H1 (cell line): ENCODE measurements around the gene SPOCK1. TPM values are rescaled to one million over a fixed set of nuclear protein-coding genes. Genes with fewer than 3 reads are reported as not detected.
A peak's percentile ranks its signal among the peaks of the same experiment; 100 is the strongest.

Source experiments
- CTCF ChIA-PET: fragments of 300-600 bp; sonication (Branson Sonifier 250); formaldehyde crosslinking; loops from one replicate; lab custom pipeline; 2021; ENCODE audit not compliant: partially characterized antibody; lab: Charles Lee
- POLR2A ChIA-PET: fragments of 300-600 bp; sonication (Branson Sonifier 250); formaldehyde crosslinking; loops from one replicate; lab custom pipeline; 2021; ENCODE audit warnings: inconsistent platforms; ENCODE audit not compliant: partially characterized antibody; lab: Charles Lee
- DNase-seq, 2 experiments: peaks; one replicate each; pipeline versions ENCODE4 v3.0.0 to v3.0.0-alpha.2; 2010 to 2022; ENCODE audit warnings: low spot score in 2 of 2, low read depth in 1 of 2, mixed read lengths in 1 of 2
- FAIRE-seq: peaks from 2 replicates; lab custom pipeline; 2011; peaks lifted over from hg19 to GRCh38; lab: Jason Lieb, UNC
- H2AFZ ChIP-seq: 2 replicates; pipeline ENCODE4 v1.8.1; 2012; ENCODE audit warnings: low read length, inconsistent platforms
- H2AK5ac ChIP-seq: 2 replicates; pipeline ENCODE4 v1.6.1; 2013; ENCODE audit warnings: low read depth, low read length
- H2BK120ac ChIP-seq: replicated peaks from 2 replicates; pipeline ENCODE3; 2013; ENCODE audit warnings: low read depth, low read length, inconsistent platforms
- H2BK12ac ChIP-seq: 2 replicates; pipeline ENCODE4 v1.6.1; 2013; ENCODE audit warnings: low read depth, low read length
- H2BK15ac ChIP-seq: 2 replicates; pipeline ENCODE4 v1.6.1; 2013; ENCODE audit warnings: low read length
- H2BK20ac ChIP-seq: 2 replicates; pipeline ENCODE4 v1.6.1; 2013; ENCODE audit warnings: low read length
- H2BK5ac ChIP-seq: 2 replicates; pipeline ENCODE4 v1.6.1; 2013; ENCODE audit warnings: low read depth, low read length
- H3K14ac ChIP-seq: 2 replicates; pipeline ENCODE4 v1.6.1; 2013; ENCODE audit warnings: inconsistent platforms; ENCODE audit not compliant: insufficient read length
- H3K18ac ChIP-seq: 2 replicates; pipeline ENCODE4 v1.6.1; 2013; ENCODE audit warnings: low read length; ENCODE audit errors: extremely low read depth
- H3K23ac ChIP-seq: 2 replicates; pipeline ENCODE4 v1.6.1; 2013; ENCODE audit warnings: inconsistent platforms; ENCODE audit not compliant: insufficient read length
- H3K23me2 ChIP-seq: 2 replicates; pipeline ENCODE4 v1.6.1; 2013; ENCODE audit warnings: low read depth, low read length
- H3K27ac ChIP-seq: 2 replicates; pipeline ENCODE4 v1.6.1; 2011; ENCODE audit warnings: low read depth, low read length, inconsistent platforms
- H3K27me3 ChIP-seq, 4 experiments: replicated peaks in 1 of 4; 1 replicate in 1 of 4; 2 replicates in 3 of 4; pipeline versions ENCODE4 v1.6.1 to v1.8.1; 2011 to 2013; ENCODE audit warnings: low read length in 3 of 4, mild to moderate bottlenecking in 3 of 4, inconsistent platforms in 2 of 4, mixed read lengths in 2 of 4, moderate library complexity in 1 of 4; ENCODE audit not compliant: control insufficient read depth in 3 of 4, insufficient read depth in 3 of 4; ENCODE audit errors: extremely low read depth in 1 of 4
- H3K36me3 ChIP-seq, 4 experiments: 2 replicates each; pipeline versions ENCODE4 v1.6.1 to v1.8.1; 2011 to 2013; ENCODE audit warnings: mild to moderate bottlenecking in 4 of 4, low read length in 3 of 4, moderate library complexity in 2 of 4, control low read depth in 1 of 4, inconsistent platforms in 1 of 4; ENCODE audit not compliant: insufficient read depth in 4 of 4, control insufficient read depth in 2 of 4
- H3K4ac ChIP-seq: replicated peaks from 2 replicates; pipeline ENCODE3; 2013; ENCODE audit warnings: low read length, low read depth, mixed read lengths, inconsistent platforms; ENCODE audit not compliant: insufficient read length
- H3K4me1 ChIP-seq, 4 experiments: replicated peaks in 1 of 4; 1 replicate in 1 of 4; 2 replicates in 3 of 4; pipeline versions ENCODE4 v1.6.1 to v1.8.1; 2011 to 2013; ENCODE audit warnings: low read length in 3 of 4, inconsistent platforms in 2 of 4, mixed read lengths in 1 of 4; ENCODE audit not compliant: insufficient read depth in 4 of 4, control insufficient read depth in 3 of 4
- H3K4me2 ChIP-seq, 2 experiments: 2 replicates each; pipeline versions ENCODE4 v1.6.1 to v1.8.1; 2011 to 2013; ENCODE audit warnings: low read depth in 2 of 2, low read length in 2 of 2, control low read depth in 1 of 2, inconsistent platforms in 1 of 2, mild to moderate bottlenecking in 1 of 2; ENCODE audit not compliant: insufficient read depth in 1 of 2
- H3K4me3 ChIP-seq, 4 experiments: fragments of 200-600, 300-600 bp in 1 of 4; sonication (generic), shearing (Covaris generic), sonication (Bioruptor Twin) in 1 of 4; 2 replicates each; pipeline versions ENCODE4 v1.5.1 to v1.8.1; 2011 to 2016; ENCODE audit warnings: low read length in 4 of 4, low read depth in 3 of 4, control low read depth in 2 of 4, inconsistent platforms in 2 of 4, mild to moderate bottlenecking in 2 of 4, mixed read lengths in 1 of 4, moderate library complexity in 1 of 4; ENCODE audit not compliant: insufficient read depth in 2 of 4; ENCODE audit errors: extremely low read depth in 1 of 4
- H3K56ac ChIP-seq: replicated peaks from 2 replicates; pipeline ENCODE3; 2013; ENCODE audit warnings: low read depth, mild to moderate bottlenecking, mixed read lengths, low read length, inconsistent platforms; ENCODE audit not compliant: insufficient read length
- H3K79me1 ChIP-seq: 2 replicates; pipeline ENCODE4 v1.6.1; 2013; ENCODE audit warnings: low read depth, low read length, control low read depth
- H3K79me2 ChIP-seq, 2 experiments: 2 replicates each; pipeline versions ENCODE4 v1.6.1 to v1.8.1; 2012 to 2013; ENCODE audit warnings: low read length in 2 of 2, mild to moderate bottlenecking in 2 of 2, inconsistent platforms in 1 of 2; ENCODE audit not compliant: insufficient read depth in 2 of 2, control insufficient read depth in 1 of 2
- H3K9ac ChIP-seq, 4 experiments: replicated peaks in 1 of 4; 1 replicate in 1 of 4; 2 replicates in 3 of 4; pipeline versions ENCODE4 v1.6.1 to v1.8.1; 2011 to 2013; ENCODE audit warnings: low read depth in 3 of 4, low read length in 3 of 4, control low read depth in 2 of 4, mild to moderate bottlenecking in 2 of 4, moderate library complexity in 2 of 4, inconsistent platforms in 1 of 4; ENCODE audit errors: extremely low read depth in 1 of 4
- H3K9me3 ChIP-seq, 2 experiments: 2 replicates each; pipeline versions ENCODE4 v1.6.1 to v1.8.1; 2012 to 2013; ENCODE audit warnings: mild to moderate bottlenecking in 2 of 2, moderate library complexity in 2 of 2, control low read depth in 1 of 2, inconsistent platforms in 1 of 2, low read depth in 1 of 2, low read length in 1 of 2, mixed read lengths in 1 of 2; ENCODE audit not compliant: insufficient read depth in 2 of 2
- H4K20me1 ChIP-seq, 2 experiments: replicated peaks in 1 of 2; 2 replicates each; pipeline versions ENCODE3 to v1.8.1; 2011 to 2013; ENCODE audit warnings: inconsistent platforms in 2 of 2, low read length in 2 of 2, mild to moderate bottlenecking in 1 of 2; ENCODE audit not compliant: insufficient read depth in 2 of 2, control insufficient read depth in 1 of 2
- H4K5ac ChIP-seq: 2 replicates; pipeline ENCODE4 v1.6.1; 2013; ENCODE audit warnings: low read length, low read depth, mixed read lengths, inconsistent platforms; ENCODE audit not compliant: insufficient read length
- H4K8ac ChIP-seq: 2 replicates; pipeline ENCODE4 v1.8.0; 2013; ENCODE audit warnings: mild to moderate bottlenecking, moderate library complexity, low read length, inconsistent platforms; ENCODE audit not compliant: insufficient read depth; ENCODE audit errors: extremely low read depth
- H4K91ac ChIP-seq: replicated peaks from 2 replicates; pipeline ENCODE3; 2013; ENCODE audit warnings: low read length, mixed read lengths, inconsistent platforms; ENCODE audit not compliant: insufficient read length
- CHD1 ChIP-seq: IDR thresholded peaks from 2 replicates; pipeline ENCODE4 v1.6.1; 2012; ENCODE audit warnings: low read depth, low read length, improper control_type of control experiment
- FOSL1 ChIP-seq: IDR thresholded peaks from 2 replicates; pipeline ENCODE4 v1.6.1; 2011; ENCODE audit warnings: mild to moderate bottlenecking, low read depth, low read length, moderate library complexity; ENCODE audit not compliant: insufficient read depth
- KDM4A ChIP-seq: IDR thresholded peaks from one replicate; pipeline ENCODE4 v1.7.1; 2012; ENCODE audit warnings: low read depth, mild to moderate bottlenecking, moderate library complexity, low read length, inconsistent platforms; ENCODE audit not compliant: severe bottlenecking
- TAF1 ChIP-seq: IDR thresholded peaks from 2 replicates; pipeline ENCODE4 v1.6.1; 2011; ENCODE audit warnings: mild to moderate bottlenecking, low read depth, low read length
- WGBS, 2 experiments: shearing (Covaris generic) in 1 of 2; methylation state at CpG; one replicate each; pipeline versions ENCODE4 v1.1.6 to v1.1.7; 2013 to 2015; ENCODE audit warnings: low lambda C conversion rate in 2 of 2, mixed read lengths in 2 of 2, inconsistent platforms in 1 of 2, low coverage in 1 of 2, missing lambda C conversion rate in 1 of 2; ENCODE audit not compliant: insufficient replicate concordance in 2 of 2, insufficient coverage in 1 of 2, insufficient read length in 1 of 2; ENCODE audit errors: extremely low coverage in 1 of 2, missing lambda C conversion rate in 1 of 2; 5-methylcytosine and 5-hydroxymethylcytosine counted together
- polyA plus RNA-seq, 7 experiments: library from polyadenylated mRNA; depleted of rRNA in 3 of 7; stranded (reverse) in 5 of 7; unstranded in 2 of 7; fragments of >200 nt in 5 of 7; fragments of 200-250 nt in 2 of 7; gene quantifications; 1 replicate in 5 of 7; 2 replicates in 1 of 7; 4 replicates in 1 of 7; pipeline versions ENCODE4 v1.2.1 to v1.2.3, GENCODE V29; 2011 to 2013; ENCODE audit warnings: missing spikeins in 2 of 7, mixed read lengths in 2 of 7
- total RNA-seq: library from RNA; stranded (reverse); fragmentation: NEBNext Ultra II Directional; extraction: Animal tissue kit (Norgen Biotek cat#: 25700); gene quantifications from 2 replicates; pipeline ENCODE4 v1.2.1, GENCODE V29; 2021

Gene SPOCK1
- total and polyA plus RNA-seq, 2 of the 8 experiments (the other 6 are each of a cell fraction or from before 2014, with no cell fraction given): 6.9 to 18.1 TPM

DNA sequence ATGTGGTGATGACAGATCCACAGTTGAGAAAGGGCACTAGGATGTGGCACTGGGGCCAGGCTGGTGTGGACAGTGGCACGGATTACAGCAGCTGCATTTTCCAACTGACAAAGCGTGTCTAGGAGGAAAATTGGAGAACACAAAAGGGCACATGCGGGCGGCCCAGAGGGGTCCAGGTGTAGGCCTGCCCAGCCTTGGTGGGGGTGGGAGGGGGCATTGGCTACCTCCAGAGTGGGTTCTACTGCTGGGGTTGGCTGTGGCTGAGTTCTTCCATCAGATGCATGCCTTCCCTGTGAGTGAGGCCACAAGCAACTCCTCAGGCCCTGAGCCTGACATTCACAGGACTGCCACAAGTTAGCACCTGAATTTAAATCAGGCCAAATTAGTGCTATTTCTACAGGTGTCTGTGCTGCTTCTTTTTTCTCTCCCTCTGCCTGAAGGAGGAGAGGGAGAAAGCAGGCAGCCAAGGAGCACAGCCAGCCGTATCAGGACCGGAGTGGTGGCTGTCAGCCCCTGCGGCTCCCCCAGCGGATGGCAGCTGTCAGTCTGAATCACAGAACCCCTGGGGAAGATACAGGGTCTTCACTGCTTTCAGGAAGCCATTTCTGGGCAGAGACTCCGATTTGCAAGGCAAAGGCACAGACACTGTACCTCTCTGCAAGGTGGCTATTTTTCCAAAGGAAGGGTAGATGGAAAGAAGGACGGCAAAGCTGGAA lies 464.2 kb downstream of the SPOCK1 start:
- Histone ChIP-seq H3K23me2 (no peaks in the 10 kb centered on the region), H3K27me3 (no peaks in the 10 kb centered on the region), H2BK12ac (peak overlapping the region; percentile 62; the same call in 1 of the 2 replicates), H4K20me1 (no peaks in the 10 kb centered on the region), H2BK20ac (no peak overlapping the region), H3K79me1 (no peaks in the 10 kb centered on the region), H3K9ac (no peak overlapping the region), H4K91ac (no peak overlapping the region), H3K14ac (no peak overlapping the region), H4K5ac (no peak overlapping the region), H3K4ac (no peak overlapping the region), H3K36me3 (no peaks in the 10 kb centered on the region), H3K18ac (no peak overlapping the region), H2AFZ (no peak overlapping the region), H4K8ac (no peak overlapping the region), H3K79me2 (no peaks in the 10 kb centered on the region), H3K27ac (no peak overlapping the region), H3K4me2 (no peak overlapping the region), H2BK5ac (no peak overlapping the region; the same call in 1 of the 2 replicates), H3K9me3 (no peaks in the 10 kb centered on the region), H3K23ac (no peak overlapping the region), H3K4me1 (peaks cover 2 to 18% (median 12%) of the 10 kb centered on the region in 4 experiments; a peak in 4 of 7 replicates), H2AK5ac (no peak overlapping the region), H3K56ac (no peak overlapping the region), H2BK120ac (no peak overlapping the region), H2BK15ac (no peak overlapping the region), H3K4me3 (no peak overlapping the region)
- FAIRE-seq: no peak
- ChIA-PET CTCF (interaction anchor here (0.6 to 5.1 kb wide), 4 partner anchors 18 to 405 kb away, joined by 3 to 23 read pairs (median 8); no protein-coding TSS in a partner anchor), POLR2A (no interaction called here)
- WGBS, 2 experiments: 88% methylated on average over 6 of the region's 10 CpGs; no CpG with 5 or more reads in 1 of the 2 experiments
- TF ChIP-seq CHD1: no peak
- no peak for TF ChIP-seq TAF1
- TF ChIP-seq FOSL1: no peak
- TF ChIP-seq KDM4A: no peak
- no peak for DNase-seq
